HL-60 (cell line): ENCODE results near the gene EDARADD.
"Not testable (repeated sequence)": the region's sequence is repeated elsewhere in the genome, so short reads cannot be mapped to it uniquely, and the experiment has no call there.

Source experiments
- GABPA ChIP-seq: IDR thresholded peaks from 2 replicates; pipeline ENCODE4 v1.6.1; 2012; ENCODE audit warnings: low read depth
- POLR2AphosphoS5 ChIP-seq: IDR thresholded peaks from 2 replicates; pipeline ENCODE4 v1.6.1; 2012; ENCODE audit warnings: low read depth
- SPI1 ChIP-seq: IDR thresholded peaks from 2 replicates; pipeline ENCODE4 v1.6.1; 2012; ENCODE audit warnings: low read depth, mild to moderate bottlenecking, borderline replicate concordance
- TF ChIP-seq, protein P1 (sequence below): IDR thresholded peaks from one replicate; pipeline ENCODE4 v1.5.1; 2011; ENCODE audit warnings: low read length, control low read depth, inconsistent platforms; ENCODE audit not compliant: insufficient read depth
- TF ChIP-seq, protein P2 (sequence below): IDR thresholded peaks from 2 replicates; pipeline ENCODE4 v1.6.1; 2012; ENCODE audit warnings: low read depth; ENCODE audit not compliant: insufficient replicate concordance

DNA sequence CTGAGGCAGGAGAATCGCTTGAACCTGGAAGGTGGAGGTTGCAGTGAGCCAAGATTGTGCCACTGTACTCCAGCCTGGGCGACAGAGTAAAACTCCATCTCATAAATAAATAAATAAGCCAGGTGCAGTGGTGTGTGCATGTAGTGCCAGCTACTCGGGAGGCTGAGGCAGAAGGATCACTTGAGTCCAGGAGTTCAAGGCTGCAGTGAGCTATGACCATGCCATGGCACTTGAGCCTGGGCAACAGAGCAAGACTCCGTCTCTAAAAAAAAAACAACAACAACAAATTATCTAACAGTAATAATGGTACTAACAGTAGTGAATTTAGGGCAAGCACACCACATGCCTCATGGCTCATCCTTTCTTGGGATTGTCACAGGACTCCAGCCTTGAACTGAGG is 41.3 kb upstream of the EDARADD start:
- TF ChIP-seq SPI1, GABPA, POLR2AphosphoS5: not testable (repeated sequence)
- TF ChIP-seq, protein P1, sequence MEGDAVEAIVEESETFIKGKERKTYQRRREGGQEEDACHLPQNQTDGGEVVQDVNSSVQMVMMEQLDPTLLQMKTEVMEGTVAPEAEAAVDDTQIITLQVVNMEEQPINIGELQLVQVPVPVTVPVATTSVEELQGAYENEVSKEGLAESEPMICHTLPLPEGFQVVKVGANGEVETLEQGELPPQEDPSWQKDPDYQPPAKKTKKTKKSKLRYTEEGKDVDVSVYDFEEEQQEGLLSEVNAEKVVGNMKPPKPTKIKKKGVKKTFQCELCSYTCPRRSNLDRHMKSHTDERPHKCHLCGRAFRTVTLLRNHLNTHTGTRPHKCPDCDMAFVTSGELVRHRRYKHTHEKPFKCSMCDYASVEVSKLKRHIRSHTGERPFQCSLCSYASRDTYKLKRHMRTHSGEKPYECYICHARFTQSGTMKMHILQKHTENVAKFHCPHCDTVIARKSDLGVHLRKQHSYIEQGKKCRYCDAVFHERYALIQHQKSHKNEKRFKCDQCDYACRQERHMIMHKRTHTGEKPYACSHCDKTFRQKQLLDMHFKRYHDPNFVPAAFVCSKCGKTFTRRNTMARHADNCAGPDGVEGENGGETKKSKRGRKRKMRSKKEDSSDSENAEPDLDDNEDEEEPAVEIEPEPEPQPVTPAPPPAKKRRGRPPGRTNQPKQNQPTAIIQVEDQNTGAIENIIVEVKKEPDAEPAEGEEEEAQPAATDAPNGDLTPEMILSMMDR = not testable (repeated sequence)
- TF ChIP-seq, protein P2, sequence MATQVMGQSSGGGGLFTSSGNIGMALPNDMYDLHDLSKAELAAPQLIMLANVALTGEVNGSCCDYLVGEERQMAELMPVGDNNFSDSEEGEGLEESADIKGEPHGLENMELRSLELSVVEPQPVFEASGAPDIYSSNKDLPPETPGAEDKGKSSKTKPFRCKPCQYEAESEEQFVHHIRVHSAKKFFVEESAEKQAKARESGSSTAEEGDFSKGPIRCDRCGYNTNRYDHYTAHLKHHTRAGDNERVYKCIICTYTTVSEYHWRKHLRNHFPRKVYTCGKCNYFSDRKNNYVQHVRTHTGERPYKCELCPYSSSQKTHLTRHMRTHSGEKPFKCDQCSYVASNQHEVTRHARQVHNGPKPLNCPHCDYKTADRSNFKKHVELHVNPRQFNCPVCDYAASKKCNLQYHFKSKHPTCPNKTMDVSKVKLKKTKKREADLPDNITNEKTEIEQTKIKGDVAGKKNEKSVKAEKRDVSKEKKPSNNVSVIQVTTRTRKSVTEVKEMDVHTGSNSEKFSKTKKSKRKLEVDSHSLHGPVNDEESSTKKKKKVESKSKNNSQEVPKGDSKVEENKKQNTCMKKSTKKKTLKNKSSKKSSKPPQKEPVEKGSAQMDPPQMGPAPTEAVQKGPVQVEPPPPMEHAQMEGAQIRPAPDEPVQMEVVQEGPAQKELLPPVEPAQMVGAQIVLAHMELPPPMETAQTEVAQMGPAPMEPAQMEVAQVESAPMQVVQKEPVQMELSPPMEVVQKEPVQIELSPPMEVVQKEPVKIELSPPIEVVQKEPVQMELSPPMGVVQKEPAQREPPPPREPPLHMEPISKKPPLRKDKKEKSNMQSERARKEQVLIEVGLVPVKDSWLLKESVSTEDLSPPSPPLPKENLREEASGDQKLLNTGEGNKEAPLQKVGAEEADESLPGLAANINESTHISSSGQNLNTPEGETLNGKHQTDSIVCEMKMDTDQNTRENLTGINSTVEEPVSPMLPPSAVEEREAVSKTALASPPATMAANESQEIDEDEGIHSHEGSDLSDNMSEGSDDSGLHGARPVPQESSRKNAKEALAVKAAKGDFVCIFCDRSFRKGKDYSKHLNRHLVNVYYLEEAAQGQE = not testable (repeated sequence)
